ENCODE data around the gene CES5A. TPM values are rescaled to one million over a fixed set of nuclear protein-coding genes. Genes with fewer than 3 reads are reported as not detected.
"Not testable (repeated sequence)": the region's sequence is repeated elsewhere in the genome, so short reads cannot be mapped to it uniquely, and the experiment has no call there.

The CES5A gene
- total RNA-seq, 1 donor from 2014 or later: not detected

DNA sequence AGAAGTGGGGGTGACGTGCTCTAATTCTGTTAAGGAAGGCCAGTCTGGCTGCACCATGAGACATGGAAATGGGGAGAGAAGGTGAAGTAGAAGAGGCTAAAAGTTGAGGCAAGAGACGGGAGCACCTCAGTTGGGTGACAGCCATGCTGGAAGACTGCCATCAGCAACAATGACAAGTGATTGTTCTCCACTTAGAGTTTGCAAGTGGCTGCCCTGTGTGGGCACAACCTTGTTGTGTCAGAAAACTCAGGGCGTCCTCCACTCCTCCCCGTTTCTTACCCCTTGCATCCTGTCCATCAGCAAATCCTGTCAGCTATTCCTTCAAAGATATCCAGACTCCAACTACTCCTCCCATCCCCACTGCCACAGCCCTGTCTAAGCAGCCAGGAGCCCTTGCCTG, 59.9 kb downstream of the CES5A start:
- DNase-seq (ENCODE audit: extremely low spot score, unreplicated experiment): peak; percentile 34
- Mint-ChIP-seq H3K4me1 (ENCODE audit: unreplicated experiment) (no peaks in the 10 kb centered on the region), H3K4me3 (ENCODE audit: unreplicated experiment) (no peak overlapping the region), H3K27me3 (ENCODE audit: unreplicated experiment) (no peaks in the 10 kb centered on the region), H3K9me3 (ENCODE audit: unreplicated experiment) (no peaks in the 10 kb centered on the region), H3K36me3 (ENCODE audit: unreplicated experiment) (no peaks in the 10 kb centered on the region), H3K27ac (ENCODE audit: unreplicated experiment) (no peak overlapping the region)
- TF ChIP-seq, protein P1, sequence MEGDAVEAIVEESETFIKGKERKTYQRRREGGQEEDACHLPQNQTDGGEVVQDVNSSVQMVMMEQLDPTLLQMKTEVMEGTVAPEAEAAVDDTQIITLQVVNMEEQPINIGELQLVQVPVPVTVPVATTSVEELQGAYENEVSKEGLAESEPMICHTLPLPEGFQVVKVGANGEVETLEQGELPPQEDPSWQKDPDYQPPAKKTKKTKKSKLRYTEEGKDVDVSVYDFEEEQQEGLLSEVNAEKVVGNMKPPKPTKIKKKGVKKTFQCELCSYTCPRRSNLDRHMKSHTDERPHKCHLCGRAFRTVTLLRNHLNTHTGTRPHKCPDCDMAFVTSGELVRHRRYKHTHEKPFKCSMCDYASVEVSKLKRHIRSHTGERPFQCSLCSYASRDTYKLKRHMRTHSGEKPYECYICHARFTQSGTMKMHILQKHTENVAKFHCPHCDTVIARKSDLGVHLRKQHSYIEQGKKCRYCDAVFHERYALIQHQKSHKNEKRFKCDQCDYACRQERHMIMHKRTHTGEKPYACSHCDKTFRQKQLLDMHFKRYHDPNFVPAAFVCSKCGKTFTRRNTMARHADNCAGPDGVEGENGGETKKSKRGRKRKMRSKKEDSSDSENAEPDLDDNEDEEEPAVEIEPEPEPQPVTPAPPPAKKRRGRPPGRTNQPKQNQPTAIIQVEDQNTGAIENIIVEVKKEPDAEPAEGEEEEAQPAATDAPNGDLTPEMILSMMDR (IDR thresholded peaks at IDR 0.05): no peak

DNA sequence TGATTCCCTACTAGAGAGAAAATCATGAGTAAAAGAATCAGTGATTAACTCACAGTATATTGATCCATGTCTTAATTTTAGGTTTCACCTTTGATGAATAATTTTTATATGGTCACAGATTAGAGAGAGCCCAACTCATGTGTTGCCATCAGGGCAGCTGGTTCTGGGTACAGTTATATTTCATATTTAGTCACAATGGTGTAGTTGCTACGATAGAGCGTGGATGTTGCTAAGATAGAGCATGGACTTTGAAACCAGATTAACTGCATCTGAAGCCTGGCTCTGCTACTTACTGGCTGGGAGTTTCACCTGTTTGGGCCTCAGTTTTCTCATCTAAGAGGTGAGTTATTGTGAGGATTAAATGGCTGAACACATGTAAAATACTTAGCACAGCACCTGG, 61.0 kb downstream of the CES5A start:
- DNase-seq (ENCODE audit: extremely low spot score, unreplicated experiment); H3K27ac Mint-ChIP-seq (ENCODE audit: unreplicated experiment); H3K4me1 Mint-ChIP-seq (ENCODE audit: unreplicated experiment); H3K36me3 Mint-ChIP-seq (ENCODE audit: unreplicated experiment); H3K9me3 Mint-ChIP-seq (ENCODE audit: unreplicated experiment); H3K27me3 Mint-ChIP-seq (ENCODE audit: unreplicated experiment); H3K4me3 Mint-ChIP-seq (ENCODE audit: unreplicated experiment): not testable (repeated sequence)

DNA sequence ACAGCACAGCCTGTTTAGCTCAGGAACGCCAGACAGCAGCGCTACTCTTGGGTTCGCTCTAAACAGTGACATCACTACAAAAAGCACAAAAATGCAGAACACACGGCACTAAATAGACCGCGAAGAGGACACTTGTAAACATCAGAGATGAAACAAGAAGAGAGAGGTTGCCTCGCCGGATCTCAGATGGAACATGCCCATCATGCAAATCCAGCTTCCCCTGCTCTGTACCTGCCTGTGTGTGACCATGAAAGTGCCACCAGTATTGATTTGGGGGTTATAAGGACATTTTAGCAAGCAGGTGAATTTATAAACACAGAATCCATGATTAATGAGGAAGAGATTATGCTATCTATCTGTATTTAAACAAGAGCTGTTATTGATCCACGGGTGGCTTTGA, 61.4 kb downstream of the CES5A start:
- H3K27ac Mint-ChIP-seq (ENCODE audit: unreplicated experiment); H3K9me3 Mint-ChIP-seq (ENCODE audit: unreplicated experiment); H3K4me1 Mint-ChIP-seq (ENCODE audit: unreplicated experiment); H3K27me3 Mint-ChIP-seq (ENCODE audit: unreplicated experiment); H3K4me3 Mint-ChIP-seq (ENCODE audit: unreplicated experiment); H3K36me3 Mint-ChIP-seq (ENCODE audit: unreplicated experiment): not testable (repeated sequence)
- peak; percentile 42 for DNase-seq (ENCODE audit: extremely low spot score, unreplicated experiment)

DNA sequence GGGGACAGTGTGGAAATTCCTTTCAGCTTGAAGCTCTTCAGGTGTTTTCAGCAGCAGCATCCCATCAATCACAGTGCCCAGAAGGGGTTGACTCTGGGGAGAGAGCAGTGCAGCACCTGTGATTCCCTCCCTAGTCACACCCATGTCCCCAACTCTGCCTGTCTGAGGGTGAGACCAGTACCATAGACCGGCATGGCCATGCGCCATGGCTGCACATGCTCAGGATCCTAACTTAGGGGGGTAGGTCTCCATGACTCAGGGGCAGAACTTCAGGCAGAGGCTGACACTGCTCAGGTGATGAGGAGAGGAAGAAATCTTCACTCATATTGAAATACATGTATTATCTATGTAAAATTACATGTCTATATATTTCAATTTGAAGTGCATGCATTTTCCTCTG, 62.2 kb downstream of the CES5A start:
- Mint-ChIP-seq H3K36me3 (ENCODE audit: unreplicated experiment) (no peaks in the 10 kb centered on the region), H3K4me1 (ENCODE audit: unreplicated experiment) (no peaks in the 10 kb centered on the region), H3K27ac (ENCODE audit: unreplicated experiment) (no peak overlapping the region), H3K4me3 (ENCODE audit: unreplicated experiment) (no peak overlapping the region), H3K9me3 (ENCODE audit: unreplicated experiment) (no peaks in the 10 kb centered on the region), H3K27me3 (ENCODE audit: unreplicated experiment) (no peaks in the 10 kb centered on the region)
- TF ChIP-seq, protein P1 (IDR thresholded peaks at IDR 0.05): no peak
- no peak for DNase-seq (ENCODE audit: extremely low spot score, unreplicated experiment)

- Mint-ChIP-seq H3K27me3 (ENCODE audit: unreplicated experiment) (no peaks in the 10 kb centered on the region), H3K36me3 (ENCODE audit: unreplicated experiment) (no peaks in the 10 kb centered on the region), H3K27ac (ENCODE audit: unreplicated experiment) (no peak overlapping the region), H3K9me3 (ENCODE audit: unreplicated experiment) (no peaks in the 10 kb centered on the region), H3K4me1 (ENCODE audit: unreplicated experiment) (no peaks in the 10 kb centered on the region), H3K4me3 (ENCODE audit: unreplicated experiment) (no peak overlapping the region)
- peak; percentile 53 for DNase-seq (ENCODE audit: extremely low spot score, unreplicated experiment)
- TF ChIP-seq, protein P1 (IDR thresholded peaks at IDR 0.05): no peak
Measured at GRCh38 chr16:55811811-55812210, 63.4 kb downstream of the CES5A start.

GRCh38 chr16:55810451-55810961, 64.7 kb downstream of the CES5A start:
- TF ChIP-seq, protein P1 (IDR thresholded peaks at IDR 0.05): no peak
- Mint-ChIP-seq H3K27me3 (ENCODE audit: unreplicated experiment) (no peaks in the 10 kb centered on the region), H3K9me3 (ENCODE audit: unreplicated experiment) (no peaks in the 10 kb centered on the region), H3K4me1 (ENCODE audit: unreplicated experiment) (no peaks in the 10 kb centered on the region), H3K27ac (ENCODE audit: unreplicated experiment) (no peak overlapping the region), H3K4me3 (ENCODE audit: unreplicated experiment) (no peak overlapping the region), H3K36me3 (ENCODE audit: unreplicated experiment) (no peaks in the 10 kb centered on the region)
- peak; percentile 63 for DNase-seq (ENCODE audit: extremely low spot score, unreplicated experiment)

All from osteocyte (in vitro differentiated cells).